K562 (cell line): Measurements from ENCODE around the gene TMEM126B. TPM values are rescaled to one million over a fixed set of nuclear protein-coding genes. Genes with fewer than 3 reads are reported as not detected.

Experiments
- ATF7 ChIP-seq: fragments of 450-650 bp; IDR thresholded peaks from 2 replicates; pipeline ENCODE4 v1.7.1; 2014; ENCODE audit warnings: mild to moderate bottlenecking, moderate library complexity
- BCOR ChIP-seq: fragments of 450-650 bp; IDR thresholded peaks from 2 replicates; pipeline ENCODE4 v1.6.1; 2016
- CBX3 ChIP-seq, 2 experiments: IDR thresholded peaks; 1 replicate in 1 of 2; 2 replicates in 1 of 2; pipeline ENCODE4 v1.6.1; 2012; ENCODE audit warnings: inconsistent platforms in 2 of 2, low read length in 2 of 2, borderline replicate concordance in 1 of 2, control low read depth in 1 of 2
- FOXK2 ChIP-seq, 2 experiments: fragments of 450-650 bp; IDR thresholded peaks in 1 of 2; conservative IDR thresholded peaks in 1 of 2; 2 replicates each; pipeline ENCODE4 v1.6.1; 2016; ENCODE audit warnings: low read depth in 2 of 2, mild to moderate bottlenecking in 1 of 2
- MTA1 ChIP-seq: fragments of 450-650 bp; IDR thresholded peaks from 2 replicates; pipeline ENCODE4 v1.6.1; 2017; ENCODE audit warnings: borderline replicate concordance
- NFIC ChIP-seq: fragments of 450-650 bp; IDR thresholded peaks from 2 replicates; pipeline ENCODE4 v1.6.1; 2017; ENCODE audit warnings: mild to moderate bottlenecking, inconsistent platforms
- PHF21A ChIP-seq: fragments of 450-650 bp; IDR thresholded peaks from 2 replicates; pipeline ENCODE4 v1.6.1; 2017; ENCODE audit warnings: low read depth, borderline replicate concordance
- RBM25 ChIP-seq: fragments of 200-400 bp; formaldehyde crosslinking; IDR thresholded peaks from 2 replicates; pipeline ENCODE4 v1.6.1; 2018; ENCODE audit warnings: low read length, low read depth, moderate library complexity; ENCODE audit not compliant: severe bottlenecking
- SRSF9 ChIP-seq: fragments of 200-400 bp; formaldehyde crosslinking; IDR thresholded peaks from 2 replicates; pipeline ENCODE4 v1.6.1; 2017; ENCODE audit warnings: low read depth, low read length, borderline replicate concordance
- TCF7L2 ChIP-seq: fragments of 150-350 bp; IDR thresholded peaks from 2 replicates; pipeline ENCODE4 v1.6.1; 2016; ENCODE audit warnings: low read depth, mild to moderate bottlenecking, low read length, moderate library complexity
- U2AF2 ChIP-seq: fragments of 200-400 bp; formaldehyde crosslinking; optimal IDR thresholded peaks from 2 replicates; pipeline ENCODE3; 2017; ENCODE audit warnings: low read depth, mild to moderate bottlenecking, low read length
- polyA plus RNA-seq, 8 experiments: library from polyadenylated mRNA; depleted of rRNA in 4 of 8; stranded (reverse) in 5 of 8; unstranded in 3 of 8; fragments of >200 nt; fragmentation: Nextera tagmentation in 2 of 8; fragmentation: Illumina TruSeq in 1 of 8; extraction: Ambion mirVana in 2 of 8; extraction: Trizol in 1 of 8; gene quantifications; 2 replicates each; pipeline versions ENCODE4 v1.2.1 to v1.2.3, GENCODE V29; 2011 to 2014; ENCODE audit warnings: inconsistent platforms in 1 of 8, missing spikeins in 1 of 8
- total RNA-seq, 7 experiments: library from RNA; depleted of rRNA in 6 of 7; stranded (reverse); fragments of >200 nt in 6 of 7; fragmentation: Illumina TruSeq in 2 of 7; extraction: Trizol in 2 of 7; gene quantifications; 2 replicates each; pipeline versions ENCODE4 v1.2.1 to v1.2.3, GENCODE V29; 2011 to 2021; ENCODE audit warnings: low replicate concordance in 1 of 7
- TF ChIP-seq, protein P1 (sequence below): fragments of 250-450 bp; sonication (Bioruptor Pico); IDR thresholded peaks from 2 replicates; pipeline ENCODE4 v1.8.0; 2021; ENCODE audit warnings: moderate library complexity, mild to moderate bottlenecking, inconsistent platforms
- TF ChIP-seq, protein P2 (sequence below): fragments of 450-650 bp; formaldehyde crosslinking; conservative IDR thresholded peaks from 2 replicates; pipeline ENCODE4 v1.4.0; 2022; ENCODE audit warnings: mild to moderate bottlenecking, missing genetic modification characterization
- TF ChIP-seq, protein P3 (sequence below): fragments of 450-650 bp; formaldehyde crosslinking; IDR thresholded peaks from 2 replicates; pipeline ENCODE4 v1.4.0; 2020; ENCODE audit warnings: mild to moderate bottlenecking, moderate library complexity
- TF ChIP-seq, protein P4 (sequence below): fragments of 250-450 bp; sonication (Bioruptor Pico); IDR thresholded peaks from 2 replicates; pipeline ENCODE4 v1.8.0; 2022; ENCODE audit warnings: moderate library complexity, mild to moderate bottlenecking, inconsistent platforms
- TF ChIP-seq, protein P5 (sequence below): sonication (generic); formaldehyde crosslinking; IDR thresholded peaks from 2 replicates; pipeline ENCODE4 v1.8.0; 2023; ENCODE audit warnings: missing genetic modification reagents, mild to moderate bottlenecking, borderline replicate concordance

The TMEM126B gene
- total and polyA plus RNA-seq, 9 of the 15 experiments (the other 6 are each of a cell fraction or from before 2014, with no cell fraction given): 85.5 to 226 (median 164) TPM

DNA sequence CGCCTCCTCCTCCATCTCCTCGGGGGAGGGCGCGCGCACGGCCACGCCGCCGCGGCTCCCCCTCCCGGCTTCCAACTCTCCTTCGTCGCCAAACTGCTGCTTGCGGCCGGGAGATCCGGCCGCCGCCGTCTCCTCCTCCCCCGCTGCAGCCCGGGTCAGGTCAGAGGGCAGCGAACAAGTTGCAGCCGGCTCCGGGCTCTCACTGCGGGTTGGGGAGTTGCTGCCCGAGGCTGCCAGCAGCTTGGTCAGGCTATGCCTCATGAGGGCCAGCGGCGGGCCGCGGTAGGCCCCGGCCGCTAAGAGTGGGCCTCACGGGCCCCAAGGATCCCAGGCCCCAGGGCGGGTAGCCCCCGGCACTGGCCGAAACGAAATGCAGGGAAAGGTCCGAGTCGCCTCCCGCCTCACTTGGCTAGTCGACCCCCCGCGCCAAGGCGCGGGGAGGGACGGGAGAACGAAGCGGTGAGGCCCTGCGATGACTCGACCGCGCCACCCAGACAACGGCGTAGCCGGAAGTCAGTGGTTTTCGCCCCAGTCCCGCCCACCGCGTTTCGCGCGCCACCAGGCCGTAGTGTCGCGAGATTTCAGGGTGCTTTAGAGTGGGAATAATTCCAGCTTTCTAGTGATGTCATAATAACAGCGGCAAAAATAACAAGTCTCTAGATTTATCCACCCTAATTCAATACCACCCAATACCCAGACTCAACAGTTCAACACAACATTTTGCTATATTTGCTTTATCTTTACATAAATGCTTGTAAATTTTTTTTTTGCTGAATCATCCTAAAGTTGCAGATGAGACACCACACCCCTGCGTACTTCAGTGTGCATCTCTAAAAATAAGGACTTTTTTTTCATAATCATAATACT, 36.5 kb downstream of the TMEM126B start, which contains the start of gene CREBZF (continued):
- TF ChIP-seq, protein P1, sequence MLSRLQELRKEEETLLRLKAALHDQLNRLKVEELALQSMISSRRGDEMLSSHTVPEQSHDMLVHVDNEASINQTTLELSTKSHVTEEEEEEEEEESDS (CRISPR knock-in tag): no peak
- TF ChIP-seq NFIC (peak; percentile 60), PHF21A (no peak), RBM25 (peak; percentile 29), TCF7L2 (no peak), ATF7 (peak; percentile 96), MTA1 (peak; percentile 34; the same call in 1 of the 2 replicates), CBX3 (IDR thresholded peaks at IDR 0.05; ENCODE audit: borderline replicate concordance in 1 of 2, low read length in 2 of 2) (peak in 1 of 2 experiments; percentile 9; a peak in 1 of 3 replicates), FOXK2 (conservative IDR thresholded peaks at IDR 0.05 in 1 of 2, IDR thresholded peaks at IDR 0.05 in 1 of 2; ENCODE audit: low read depth in 2 of 2) (peak; percentile 47 to 48; a peak in 2 of 4 replicates), U2AF2 (no peak), SRSF9 (no peak), BCOR (no peak)
- TF ChIP-seq, protein P2, sequence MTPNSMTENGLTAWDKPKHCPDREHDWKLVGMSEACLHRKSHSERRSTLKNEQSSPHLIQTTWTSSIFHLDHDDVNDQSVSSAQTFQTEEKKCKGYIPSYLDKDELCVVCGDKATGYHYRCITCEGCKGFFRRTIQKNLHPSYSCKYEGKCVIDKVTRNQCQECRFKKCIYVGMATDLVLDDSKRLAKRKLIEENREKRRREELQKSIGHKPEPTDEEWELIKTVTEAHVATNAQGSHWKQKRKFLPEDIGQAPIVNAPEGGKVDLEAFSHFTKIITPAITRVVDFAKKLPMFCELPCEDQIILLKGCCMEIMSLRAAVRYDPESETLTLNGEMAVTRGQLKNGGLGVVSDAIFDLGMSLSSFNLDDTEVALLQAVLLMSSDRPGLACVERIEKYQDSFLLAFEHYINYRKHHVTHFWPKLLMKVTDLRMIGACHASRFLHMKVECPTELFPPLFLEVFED: no peak
- TF ChIP-seq, protein P3, sequence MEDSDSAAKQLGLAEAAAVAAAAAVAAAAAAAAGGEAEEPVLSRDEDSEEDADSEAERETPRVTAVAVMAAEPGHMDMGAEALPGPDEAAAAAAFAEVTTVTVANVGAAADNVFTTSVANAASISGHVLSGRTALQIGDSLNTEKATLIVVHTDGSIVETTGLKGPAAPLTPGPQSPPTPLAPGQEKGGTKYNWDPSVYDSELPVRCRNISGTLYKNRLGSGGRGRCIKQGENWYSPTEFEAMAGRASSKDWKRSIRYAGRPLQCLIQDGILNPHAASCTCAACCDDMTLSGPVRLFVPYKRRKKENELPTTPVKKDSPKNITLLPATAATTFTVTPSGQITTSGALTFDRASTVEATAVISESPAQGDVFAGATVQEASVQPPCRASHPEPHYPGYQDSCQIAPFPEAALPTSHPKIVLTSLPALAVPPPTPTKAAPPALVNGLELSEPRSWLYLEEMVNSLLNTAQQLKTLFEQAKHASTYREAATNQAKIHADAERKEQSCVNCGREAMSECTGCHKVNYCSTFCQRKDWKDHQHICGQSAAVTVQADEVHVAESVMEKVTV: no peak
- TF ChIP-seq, protein P4, sequence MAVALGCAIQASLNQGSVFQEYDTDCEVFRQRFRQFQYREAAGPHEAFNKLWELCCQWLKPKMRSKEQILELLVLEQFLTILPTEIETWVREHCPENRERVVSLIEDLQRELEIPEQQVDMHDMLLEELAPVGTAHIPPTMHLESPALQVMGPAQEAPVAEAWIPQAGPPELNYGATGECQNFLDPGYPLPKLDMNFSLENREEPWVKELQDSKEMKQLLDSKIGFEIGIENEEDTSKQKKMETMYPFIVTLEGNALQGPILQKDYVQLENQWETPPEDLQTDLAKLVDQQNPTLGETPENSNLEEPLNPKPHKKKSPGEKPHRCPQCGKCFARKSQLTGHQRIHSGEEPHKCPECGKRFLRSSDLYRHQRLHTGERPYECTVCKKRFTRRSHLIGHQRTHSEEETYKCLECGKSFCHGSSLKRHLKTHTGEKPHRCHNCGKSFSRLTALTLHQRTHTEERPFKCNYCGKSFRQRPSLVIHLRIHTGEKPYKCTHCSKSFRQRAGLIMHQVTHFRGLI (CRISPR knock-in tag): no peak
- TF ChIP-seq, protein P5, sequence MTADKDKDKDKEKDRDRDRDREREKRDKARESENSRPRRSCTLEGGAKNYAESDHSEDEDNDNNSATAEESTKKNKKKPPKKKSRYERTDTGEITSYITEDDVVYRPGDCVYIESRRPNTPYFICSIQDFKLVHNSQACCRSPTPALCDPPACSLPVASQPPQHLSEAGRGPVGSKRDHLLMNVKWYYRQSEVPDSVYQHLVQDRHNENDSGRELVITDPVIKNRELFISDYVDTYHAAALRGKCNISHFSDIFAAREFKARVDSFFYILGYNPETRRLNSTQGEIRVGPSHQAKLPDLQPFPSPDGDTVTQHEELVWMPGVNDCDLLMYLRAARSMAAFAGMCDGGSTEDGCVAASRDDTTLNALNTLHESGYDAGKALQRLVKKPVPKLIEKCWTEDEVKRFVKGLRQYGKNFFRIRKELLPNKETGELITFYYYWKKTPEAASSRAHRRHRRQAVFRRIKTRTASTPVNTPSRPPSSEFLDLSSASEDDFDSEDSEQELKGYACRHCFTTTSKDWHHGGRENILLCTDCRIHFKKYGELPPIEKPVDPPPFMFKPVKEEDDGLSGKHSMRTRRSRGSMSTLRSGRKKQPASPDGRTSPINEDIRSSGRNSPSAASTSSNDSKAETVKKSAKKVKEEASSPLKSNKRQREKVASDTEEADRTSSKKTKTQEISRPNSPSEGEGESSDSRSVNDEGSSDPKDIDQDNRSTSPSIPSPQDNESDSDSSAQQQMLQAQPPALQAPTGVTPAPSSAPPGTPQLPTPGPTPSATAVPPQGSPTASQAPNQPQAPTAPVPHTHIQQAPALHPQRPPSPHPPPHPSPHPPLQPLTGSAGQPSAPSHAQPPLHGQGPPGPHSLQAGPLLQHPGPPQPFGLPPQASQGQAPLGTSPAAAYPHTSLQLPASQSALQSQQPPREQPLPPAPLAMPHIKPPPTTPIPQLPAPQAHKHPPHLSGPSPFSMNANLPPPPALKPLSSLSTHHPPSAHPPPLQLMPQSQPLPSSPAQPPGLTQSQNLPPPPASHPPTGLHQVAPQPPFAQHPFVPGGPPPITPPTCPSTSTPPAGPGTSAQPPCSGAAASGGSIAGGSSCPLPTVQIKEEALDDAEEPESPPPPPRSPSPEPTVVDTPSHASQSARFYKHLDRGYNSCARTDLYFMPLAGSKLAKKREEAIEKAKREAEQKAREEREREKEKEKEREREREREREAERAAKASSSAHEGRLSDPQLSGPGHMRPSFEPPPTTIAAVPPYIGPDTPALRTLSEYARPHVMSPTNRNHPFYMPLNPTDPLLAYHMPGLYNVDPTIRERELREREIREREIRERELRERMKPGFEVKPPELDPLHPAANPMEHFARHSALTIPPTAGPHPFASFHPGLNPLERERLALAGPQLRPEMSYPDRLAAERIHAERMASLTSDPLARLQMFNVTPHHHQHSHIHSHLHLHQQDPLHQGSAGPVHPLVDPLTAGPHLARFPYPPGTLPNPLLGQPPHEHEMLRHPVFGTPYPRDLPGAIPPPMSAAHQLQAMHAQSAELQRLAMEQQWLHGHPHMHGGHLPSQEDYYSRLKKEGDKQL (CRISPR knock-in tag): no peak
